ENCODE results near the gene LGALS3.

DNA sequence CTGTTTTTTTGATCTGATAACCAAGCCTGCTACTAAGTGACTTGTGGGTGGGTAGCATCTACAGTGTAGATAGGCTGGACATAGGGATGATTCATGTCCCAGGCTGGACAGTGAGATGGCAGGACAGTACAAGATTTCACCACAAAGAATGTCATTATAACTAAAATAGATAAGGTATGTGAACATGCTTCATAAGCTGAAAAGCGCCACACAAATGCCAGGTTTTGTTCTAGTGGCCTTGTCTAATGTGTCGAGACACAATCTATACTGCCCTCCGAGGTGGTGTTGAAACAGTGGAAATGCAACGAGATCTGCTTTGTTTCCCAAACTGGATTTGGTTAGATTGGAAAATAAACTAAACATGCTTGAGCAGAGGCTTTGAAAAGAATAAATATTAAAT, 4.4 kb downstream of the LGALS3 start:
- TF ChIP-seq, protein P1, sequence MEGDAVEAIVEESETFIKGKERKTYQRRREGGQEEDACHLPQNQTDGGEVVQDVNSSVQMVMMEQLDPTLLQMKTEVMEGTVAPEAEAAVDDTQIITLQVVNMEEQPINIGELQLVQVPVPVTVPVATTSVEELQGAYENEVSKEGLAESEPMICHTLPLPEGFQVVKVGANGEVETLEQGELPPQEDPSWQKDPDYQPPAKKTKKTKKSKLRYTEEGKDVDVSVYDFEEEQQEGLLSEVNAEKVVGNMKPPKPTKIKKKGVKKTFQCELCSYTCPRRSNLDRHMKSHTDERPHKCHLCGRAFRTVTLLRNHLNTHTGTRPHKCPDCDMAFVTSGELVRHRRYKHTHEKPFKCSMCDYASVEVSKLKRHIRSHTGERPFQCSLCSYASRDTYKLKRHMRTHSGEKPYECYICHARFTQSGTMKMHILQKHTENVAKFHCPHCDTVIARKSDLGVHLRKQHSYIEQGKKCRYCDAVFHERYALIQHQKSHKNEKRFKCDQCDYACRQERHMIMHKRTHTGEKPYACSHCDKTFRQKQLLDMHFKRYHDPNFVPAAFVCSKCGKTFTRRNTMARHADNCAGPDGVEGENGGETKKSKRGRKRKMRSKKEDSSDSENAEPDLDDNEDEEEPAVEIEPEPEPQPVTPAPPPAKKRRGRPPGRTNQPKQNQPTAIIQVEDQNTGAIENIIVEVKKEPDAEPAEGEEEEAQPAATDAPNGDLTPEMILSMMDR (IDR thresholded peaks at IDR 0.05; ENCODE audit: insufficient read depth, low read length, poor library complexity, severe bottlenecking): no peak
- no peak for TF ChIP-seq EZH2phosphoT487 (conservative IDR thresholded peaks at IDR 0.05; ENCODE audit: low read length)

Data from SU-DHL-6 (cell line).